GM19099 (cell line): Measurements from ENCODE around the gene ZMYND11.

ENCODE experiments used
- POLR2A ChIP-seq: IDR thresholded peaks from 3 replicates; pipeline ENCODE4 v1.6.1; 2011; ENCODE audit warnings: low read depth; ENCODE audit not compliant: insufficient read length; ENCODE audit errors: extremely low read depth

Gene ZMYND11

GRCh38 chr10:106740-107139 lies 28.5 kb upstream of the ZMYND11 start:
- no peak for TF ChIP-seq POLR2A

- no peak for TF ChIP-seq POLR2A
These were observed 23.0 kb upstream of the ZMYND11 start for GRCh38 chr10:112246-112645.

- no peak for TF ChIP-seq POLR2A
These were observed 10.4 kb upstream of the ZMYND11 start for GRCh38 chr10:124874-125273.

- no peak for TF ChIP-seq POLR2A
These were observed 7.4 kb upstream of the ZMYND11 start for GRCh38 chr10:127612-128432.

GRCh38 chr10:129810-130209 lies 5.4 kb upstream of the ZMYND11 start:
- no peak for TF ChIP-seq POLR2A

- no peak for TF ChIP-seq POLR2A
These were observed 2.0 kb upstream of the ZMYND11 start for GRCh38 chr10:132946-133898.

GRCh38 chr10:134247-135131 lies 766 bp upstream of the ZMYND11 start:
- peak; percentile 51 for TF ChIP-seq POLR2A

- peak; percentile 45 for TF ChIP-seq POLR2A
These were observed 578 bp downstream of the ZMYND11 start for GRCh38 chr10:135601-136464.

GRCh38 chr10:136465-136762 lies 1.2 kb downstream of the ZMYND11 start:
- no peak for TF ChIP-seq POLR2A

- TF ChIP-seq POLR2A = no peak
These were observed 1.8 kb downstream of the ZMYND11 start for GRCh38 chr10:137031-137430.

- no peak for TF ChIP-seq POLR2A
These were observed 2.4 kb downstream of the ZMYND11 start for GRCh38 chr10:137606-138005.

- TF ChIP-seq POLR2A = no peak
These were observed 7.1 kb downstream of the ZMYND11 start for GRCh38 chr10:142371-142770.

- TF ChIP-seq POLR2A = no peak
These were observed 17.7 kb downstream of the ZMYND11 start for GRCh38 chr10:152915-153314.

GRCh38 chr10:154348-154747 lies 19.1 kb downstream of the ZMYND11 start:
- TF ChIP-seq POLR2A = no peak

- TF ChIP-seq POLR2A = no peak
These were observed 32.1 kb downstream of the ZMYND11 start for GRCh38 chr10:167383-167782.

GRCh38 chr10:173741-174140 lies 38.5 kb downstream of the ZMYND11 start:
- TF ChIP-seq POLR2A = no peak
